HG03432 (cell line): ENCODE data around the gene PCSK9.
"Not testable (repeated sequence)": the region's sequence is repeated elsewhere in the genome, so short reads cannot be mapped to it uniquely, and the experiment has no call there.

Source experiments
- ATAC-seq: cut with Tn5 transposase; IDR thresholded peaks from one replicate; pipeline ENCODE4 v1.9.1; 2021; ENCODE audit warnings: mild to moderate bottlenecking, moderate library complexity; ENCODE audit not compliant: unreplicated experiment

The PCSK9 gene

GRCh38 chr1:55073187-55073916 is 34.0 kb downstream of the PCSK9 start:
- ATAC-seq, result peak; percentile 87

- ATAC-seq, result no peak
Observed at GRCh38 chr1:55074455-55074854, 35.1 kb downstream of the PCSK9 start.

GRCh38 chr1:55076356-55076755 is 37.0 kb downstream of the PCSK9 start:
- no peak for ATAC-seq

GRCh38 chr1:55078470-55078869 is 39.1 kb downstream of the PCSK9 start:
- ATAC-seq, result no peak

- no peak for ATAC-seq
Observed at GRCh38 chr1:55079651-55080050, 40.3 kb downstream of the PCSK9 start.

GRCh38 chr1:55081188-55081904 is 42.0 kb downstream of the PCSK9 start:
- ATAC-seq, result no peak

- no peak for ATAC-seq
Observed at GRCh38 chr1:55081905-55082296, 42.6 kb downstream of the PCSK9 start.

- no peak for ATAC-seq
Observed at GRCh38 chr1:55084257-55084656, 44.9 kb downstream of the PCSK9 start.

- ATAC-seq, result no peak
Observed at GRCh38 chr1:55087439-55087838, 48.1 kb downstream of the PCSK9 start.

GRCh38 chr1:55088413-55088812 is 49.1 kb downstream of the PCSK9 start:
- ATAC-seq, result no peak

- no peak for ATAC-seq
Observed at GRCh38 chr1:55089683-55090082, 50.3 kb downstream of the PCSK9 start.

- ATAC-seq, result no peak
Observed at GRCh38 chr1:55092475-55092874, 53.1 kb downstream of the PCSK9 start.

- no peak for ATAC-seq
Observed at GRCh38 chr1:55095095-55095494, 55.7 kb downstream of the PCSK9 start.

GRCh38 chr1:55103891-55104290 is 64.5 kb downstream of the PCSK9 start:
- ATAC-seq, result no peak

GRCh38 chr1:55107101-55107500 is 67.8 kb downstream of the PCSK9 start:
- ATAC-seq, result no peak

- ATAC-seq, result not testable (repeated sequence)
Observed at GRCh38 chr1:55109005-55109404, 69.7 kb downstream of the PCSK9 start.
